ENCODE measurements around the gene SLC34A2.

SLC34A2 gene

DNA sequence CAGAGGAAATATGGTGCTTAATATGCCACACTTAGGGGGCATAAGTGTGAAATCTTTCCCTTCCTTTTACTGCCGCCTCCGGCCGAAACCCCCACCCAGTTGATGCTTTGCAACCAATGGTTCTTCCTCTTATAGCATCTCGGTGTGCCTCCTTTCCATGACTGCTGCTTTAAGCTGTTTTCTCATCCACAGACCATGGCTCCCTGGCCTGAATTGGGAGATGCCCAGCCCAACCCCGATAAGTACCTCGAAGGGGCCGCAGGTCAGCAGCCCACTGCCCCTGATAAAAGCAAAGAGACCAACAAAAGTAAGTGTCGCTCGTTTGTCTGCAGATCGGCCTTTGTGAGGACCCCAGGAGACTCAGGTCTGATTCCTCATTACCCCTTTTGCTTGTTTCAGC is 6.7 kb downstream of the SLC34A2 start:
- DNase-seq = no peak

DNA sequence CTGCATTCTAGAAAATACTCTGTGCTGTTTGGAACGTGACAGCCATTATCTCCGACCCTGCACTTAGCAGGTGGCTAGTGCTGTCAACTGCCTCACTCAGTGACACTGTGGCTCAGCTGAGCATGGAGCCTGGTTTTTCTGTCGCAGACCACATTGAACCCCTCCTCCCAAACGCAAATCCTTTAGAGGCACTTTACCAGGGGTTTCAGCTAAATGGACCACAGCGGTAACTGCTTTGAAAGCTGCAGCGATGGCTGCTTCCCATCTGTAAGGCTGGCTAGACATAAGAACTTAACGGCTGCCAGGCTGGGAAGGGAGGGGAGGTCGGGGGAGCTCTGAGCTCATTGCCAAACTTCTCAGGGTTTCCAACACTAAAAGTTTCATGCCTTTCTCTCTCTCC is 8.1 kb downstream of the SLC34A2 start:
- no peak for DNase-seq

DNA sequence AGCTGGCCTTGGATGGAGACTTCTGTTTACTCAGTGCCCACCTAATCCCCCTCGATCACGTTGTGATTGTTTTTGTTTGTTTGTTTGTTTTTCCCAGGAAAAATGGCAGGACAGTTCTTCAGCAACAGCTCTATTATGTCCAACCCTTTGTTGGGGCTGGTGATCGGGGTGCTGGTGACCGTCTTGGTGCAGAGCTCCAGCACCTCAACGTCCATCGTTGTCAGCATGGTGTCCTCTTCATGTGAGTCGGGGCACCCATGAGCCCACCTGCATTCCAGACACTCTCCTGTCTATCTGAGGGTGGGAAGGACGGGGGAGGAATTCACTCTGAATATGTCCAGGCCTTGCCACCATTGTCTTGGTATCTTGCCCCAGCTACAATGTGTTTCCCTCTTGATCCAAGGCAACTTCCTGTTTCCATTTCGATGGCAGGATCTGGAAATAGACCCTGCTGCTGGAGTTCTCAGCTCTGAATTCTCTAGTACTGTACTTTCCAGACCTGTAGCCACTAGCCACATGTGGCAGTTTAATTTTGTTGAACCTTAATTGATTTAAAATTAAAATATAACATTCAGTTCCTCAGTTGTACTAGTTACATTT is 10.5 kb downstream of the SLC34A2 start:
- no peak for DNase-seq

DNA sequence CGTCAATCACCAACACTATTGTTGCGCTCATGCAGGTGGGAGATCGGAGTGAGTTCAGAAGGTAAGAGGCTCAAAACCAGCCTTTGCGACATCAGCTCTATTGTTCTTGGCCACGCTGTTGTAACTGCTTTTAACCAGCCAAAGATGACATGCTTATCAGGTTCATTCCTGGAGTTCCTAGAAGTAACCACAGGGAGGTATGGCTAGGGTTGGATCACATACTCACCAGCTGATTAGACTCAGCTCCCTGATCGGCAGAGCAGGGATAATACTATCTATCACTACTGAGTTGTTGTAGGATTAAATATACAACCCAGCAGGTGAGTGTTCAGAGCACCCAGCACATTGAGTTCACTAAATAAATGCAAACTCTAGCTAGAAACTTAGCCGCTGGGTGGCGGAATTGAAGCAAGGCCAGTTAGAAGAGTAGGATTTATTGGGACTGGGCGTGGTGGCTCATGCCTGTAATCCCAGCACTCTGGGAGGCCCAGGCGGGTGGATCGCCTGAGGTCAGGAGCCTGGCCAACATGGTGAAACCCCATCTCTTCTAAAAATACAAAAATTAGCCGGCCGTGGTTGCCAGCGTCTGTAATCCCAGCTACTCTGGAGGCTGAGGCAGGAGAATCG is 12.4 kb downstream of the SLC34A2 start:
- peak; percentile 80 for DNase-seq

DNA sequence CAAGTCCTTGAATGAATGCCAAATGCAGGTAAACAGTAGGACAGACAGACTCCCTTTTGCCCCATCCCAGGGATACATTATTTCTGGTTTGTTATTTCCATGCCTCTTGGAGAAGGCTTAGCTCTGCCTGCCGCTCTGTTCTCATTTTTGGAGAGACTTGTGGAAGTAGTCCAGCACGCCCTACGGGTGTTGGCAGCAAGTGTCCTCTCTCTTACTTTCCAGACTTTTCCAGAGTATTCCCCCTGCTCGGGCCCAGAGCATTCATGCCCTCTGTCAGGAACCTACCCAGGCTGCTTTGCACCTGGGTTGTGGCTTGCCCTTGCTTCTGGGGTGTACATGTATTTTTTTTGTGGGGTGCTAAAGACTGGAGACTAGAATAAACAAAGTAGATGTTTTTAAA is 15.3 kb downstream of the SLC34A2 start:
- DNase-seq = no peak

DNA sequence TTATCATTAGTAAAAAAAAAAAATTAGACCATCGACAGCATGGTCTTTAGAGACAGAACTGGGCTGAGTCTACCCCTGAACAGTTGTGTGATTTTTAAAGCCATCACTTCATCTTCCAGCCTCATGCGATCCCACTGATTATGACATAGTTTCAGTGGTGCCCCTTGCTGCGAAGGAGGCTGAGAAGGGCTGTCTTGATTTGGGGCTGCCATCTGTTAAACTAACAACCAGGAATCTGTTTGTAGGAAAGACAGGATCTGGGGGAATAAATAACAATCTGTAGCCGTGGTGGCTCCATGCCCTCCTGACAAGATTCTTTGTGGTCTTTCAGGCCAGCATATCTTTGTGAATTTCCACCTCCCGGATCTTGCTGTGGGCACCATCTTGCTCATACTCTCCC is 17.1 kb downstream of the SLC34A2 start:
- DNase-seq = no peak

DNA sequence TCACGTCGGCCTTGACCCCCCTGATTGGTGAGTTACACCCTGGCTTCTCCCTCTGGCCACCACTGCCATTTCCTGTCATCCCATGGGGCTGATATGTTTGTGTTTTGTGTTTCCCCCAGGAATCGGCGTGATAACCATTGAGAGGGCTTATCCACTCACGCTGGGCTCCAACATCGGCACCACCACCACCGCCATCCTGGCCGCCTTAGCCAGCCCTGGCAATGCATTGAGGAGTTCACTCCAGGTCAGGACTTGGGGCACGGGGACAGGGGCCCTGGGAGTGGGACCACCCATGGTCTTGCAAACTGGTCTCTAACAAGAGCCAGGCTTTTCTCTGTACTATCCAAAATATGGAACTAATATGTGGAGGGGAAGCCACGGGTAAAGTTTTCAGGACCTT is 18.7 kb downstream of the SLC34A2 start:
- no peak for DNase-seq

DNA sequence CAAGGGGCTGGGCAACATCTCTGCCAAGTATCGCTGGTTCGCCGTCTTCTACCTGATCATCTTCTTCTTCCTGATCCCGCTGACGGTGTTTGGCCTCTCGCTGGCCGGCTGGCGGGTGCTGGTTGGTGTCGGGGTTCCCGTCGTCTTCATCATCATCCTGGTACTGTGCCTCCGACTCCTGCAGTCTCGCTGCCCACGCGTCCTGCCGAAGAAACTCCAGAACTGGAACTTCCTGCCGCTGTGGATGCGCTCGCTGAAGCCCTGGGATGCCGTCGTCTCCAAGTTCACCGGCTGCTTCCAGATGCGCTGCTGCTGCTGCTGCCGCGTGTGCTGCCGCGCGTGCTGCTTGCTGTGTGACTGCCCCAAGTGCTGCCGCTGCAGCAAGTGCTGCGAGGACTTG is 20.6 kb downstream of the SLC34A2 start:
- DNase-seq = no peak

DNA sequence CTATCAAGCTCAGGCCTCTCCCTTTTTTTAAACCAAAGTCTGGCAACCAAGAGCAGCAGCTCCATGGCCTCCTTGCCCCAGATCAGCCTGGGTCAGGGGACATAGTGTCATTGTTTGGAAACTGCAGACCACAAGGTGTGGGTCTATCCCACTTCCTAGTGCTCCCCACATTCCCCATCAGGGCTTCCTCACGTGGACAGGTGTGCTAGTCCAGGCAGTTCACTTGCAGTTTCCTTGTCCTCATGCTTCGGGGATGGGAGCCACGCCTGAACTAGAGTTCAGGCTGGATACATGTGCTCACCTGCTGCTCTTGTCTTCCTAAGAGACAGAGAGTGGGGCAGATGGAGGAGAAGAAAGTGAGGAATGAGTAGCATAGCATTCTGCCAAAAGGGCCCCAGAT is 21.5 kb downstream of the SLC34A2 start:
- DNase-seq = no peak

DNA sequence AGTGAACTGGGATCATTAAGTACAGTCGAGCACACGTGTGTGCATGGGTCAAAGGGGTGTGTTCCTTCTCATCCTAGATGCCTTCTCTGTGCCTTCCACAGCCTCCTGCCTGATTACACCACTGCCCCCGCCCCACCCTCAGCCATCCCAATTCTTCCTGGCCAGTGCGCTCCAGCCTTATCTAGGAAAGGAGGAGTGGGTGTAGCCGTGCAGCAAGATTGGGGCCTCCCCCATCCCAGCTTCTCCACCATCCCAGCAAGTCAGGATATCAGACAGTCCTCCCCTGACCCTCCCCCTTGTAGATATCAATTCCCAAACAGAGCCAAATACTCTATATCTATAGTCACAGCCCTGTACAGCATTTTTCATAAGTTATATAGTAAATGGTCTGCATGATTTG is 22.3 kb downstream of the SLC34A2 start:
- no peak for DNase-seq

DNA sequence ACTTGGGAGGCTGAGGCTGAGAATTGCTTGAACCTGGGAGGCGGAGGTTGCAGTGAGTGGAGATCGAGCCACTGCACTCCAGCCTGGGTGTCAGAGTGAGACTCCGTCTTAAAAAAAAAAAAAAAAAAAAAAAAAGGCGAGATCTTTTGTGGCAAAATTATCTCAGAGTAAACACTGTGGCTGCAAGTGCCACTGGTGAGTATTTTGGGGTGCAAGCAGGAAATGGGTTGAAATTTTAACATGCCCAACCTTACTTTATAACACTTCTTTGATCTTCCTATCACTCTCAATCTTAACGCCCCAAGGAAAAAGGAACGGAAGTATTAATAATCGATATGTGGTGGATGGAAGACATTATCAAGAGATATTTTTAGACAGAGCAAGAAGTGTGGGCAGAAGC is 32.1 kb downstream of the SLC34A2 start:
- no peak for DNase-seq

DNA sequence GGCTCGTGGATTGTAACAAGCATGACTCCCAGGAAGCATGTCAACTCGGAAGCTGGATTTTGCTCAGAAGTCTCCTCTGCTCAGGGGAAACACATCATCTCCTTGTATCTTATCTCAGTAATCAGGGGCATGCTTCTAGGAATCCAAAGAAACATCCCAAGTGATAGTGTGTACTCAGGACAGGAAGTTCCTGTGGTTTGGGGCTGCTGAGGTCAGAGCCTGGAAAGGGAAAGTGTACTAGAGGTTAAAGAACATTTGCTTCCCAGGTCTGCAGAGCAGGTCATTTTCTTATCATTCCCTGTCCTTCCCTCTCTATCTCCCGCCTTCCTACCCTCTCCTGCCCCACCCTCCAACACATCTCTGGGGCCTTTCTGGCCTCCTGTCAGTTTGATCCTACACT is 38.8 kb downstream of the SLC34A2 start:
- DNase-seq = peak; percentile 74

DNA sequence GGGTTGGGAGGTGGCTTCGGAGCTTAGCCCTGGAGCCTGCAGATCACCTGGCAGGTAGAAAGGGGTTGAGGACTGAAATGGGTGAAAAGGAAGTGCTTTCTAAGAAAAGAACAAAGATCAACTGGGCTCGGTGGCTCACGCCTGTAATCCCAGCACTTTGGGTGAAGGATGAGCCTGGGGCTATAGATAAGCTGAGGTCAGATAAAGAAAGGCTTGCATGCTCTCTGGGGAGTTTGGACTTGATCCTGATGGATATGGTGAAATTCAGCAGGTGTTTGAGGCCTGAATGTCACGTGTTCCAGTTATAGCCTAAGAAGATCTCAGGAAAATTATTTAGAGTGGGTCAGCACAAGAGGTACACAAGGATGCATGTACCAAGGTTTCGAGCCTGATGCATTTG is 40.8 kb downstream of the SLC34A2 start:
- no peak for DNase-seq

DNA sequence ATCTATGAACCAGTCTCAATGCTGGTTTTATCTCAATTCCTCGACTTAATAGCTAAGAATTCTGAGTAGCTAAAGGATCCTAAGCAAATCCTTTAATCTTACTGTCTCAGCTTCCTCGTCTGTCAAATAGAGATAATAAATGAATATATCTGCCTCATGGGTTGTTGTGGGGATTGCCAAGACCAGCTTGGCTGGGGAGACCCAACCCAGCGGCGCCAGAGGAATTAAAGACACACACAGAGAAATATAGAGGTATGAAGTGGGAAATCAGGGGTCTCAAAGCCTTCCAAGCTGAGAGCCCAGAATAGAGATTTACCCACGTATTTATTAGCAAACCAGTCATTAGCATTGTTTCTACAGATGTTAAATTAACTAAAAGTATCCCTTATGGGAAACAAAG is 41.9 kb downstream of the SLC34A2 start:
- DNase-seq = no peak

DNA sequence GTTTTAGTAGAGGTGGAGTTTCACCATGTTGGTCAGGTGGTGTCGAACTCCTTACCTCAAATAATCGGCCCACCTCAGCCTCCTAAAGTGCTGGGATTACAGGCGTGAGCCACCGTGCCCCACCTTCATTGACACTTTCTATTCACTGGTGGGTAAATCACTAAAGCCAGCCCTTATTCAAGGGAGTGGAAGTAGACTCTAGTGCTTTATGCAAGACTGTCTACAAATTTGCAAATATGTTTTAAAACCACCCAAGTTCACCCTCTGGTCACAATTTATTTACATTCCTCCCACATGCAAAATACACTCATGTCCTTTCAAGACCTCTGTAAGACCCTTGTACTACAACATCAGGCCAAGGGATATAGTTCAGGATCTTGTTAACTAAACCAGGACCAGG is 45.0 kb downstream of the SLC34A2 start:
- DNase-seq = no peak

DNA sequence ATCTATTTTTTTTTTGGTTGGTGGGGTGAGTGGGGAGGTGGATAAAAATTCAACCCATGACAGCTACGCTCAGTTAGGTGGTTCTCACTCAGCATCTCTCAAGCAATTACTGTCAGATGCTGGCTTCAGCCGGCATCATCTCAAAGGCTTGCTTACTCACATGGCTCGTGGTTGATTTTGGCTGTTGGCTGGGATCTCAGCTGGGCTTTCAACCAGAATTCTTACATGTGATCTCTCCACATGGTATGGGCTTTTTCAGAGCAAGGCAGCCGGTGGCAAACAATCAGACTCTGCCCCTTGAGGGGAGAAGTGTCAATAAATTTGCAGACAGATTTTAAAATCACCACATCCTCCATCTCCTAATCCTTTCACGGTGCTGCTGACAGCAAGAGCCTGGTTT is 47.2 kb downstream of the SLC34A2 start:
- DNase-seq = peak; percentile 80

DNA sequence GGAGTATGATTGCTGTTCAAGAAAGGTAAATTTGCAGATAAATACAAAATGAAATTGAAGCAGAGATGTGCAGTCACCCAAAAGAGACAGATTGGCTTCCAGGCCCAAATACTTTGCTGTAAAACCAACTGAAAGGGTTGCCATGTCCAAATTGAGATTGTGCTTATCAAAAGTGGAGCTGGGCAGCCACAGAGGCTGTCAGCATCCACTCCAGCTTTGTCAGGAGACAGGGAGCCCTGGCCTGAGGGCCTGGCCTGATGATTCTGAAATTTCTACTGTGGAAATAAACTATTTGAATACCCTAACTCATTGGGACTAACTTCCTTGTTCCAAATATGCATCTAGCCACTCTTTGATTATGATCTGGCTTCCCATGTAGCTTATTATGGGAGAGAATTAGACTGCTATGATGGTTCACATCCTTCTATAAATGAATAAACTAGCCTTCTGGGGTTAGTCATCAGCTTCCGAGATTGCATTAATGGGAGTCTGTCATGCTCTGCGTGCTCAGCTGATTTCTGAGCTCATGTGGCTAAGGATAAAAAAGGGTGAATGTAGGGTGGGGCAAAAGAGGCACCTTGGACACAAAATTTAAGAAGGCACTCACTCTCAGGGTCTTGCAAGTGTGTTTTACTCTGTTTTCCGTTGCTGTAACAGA is 48.2 kb downstream of the SLC34A2 start:
- peak; percentile 64 for DNase-seq

DNA sequence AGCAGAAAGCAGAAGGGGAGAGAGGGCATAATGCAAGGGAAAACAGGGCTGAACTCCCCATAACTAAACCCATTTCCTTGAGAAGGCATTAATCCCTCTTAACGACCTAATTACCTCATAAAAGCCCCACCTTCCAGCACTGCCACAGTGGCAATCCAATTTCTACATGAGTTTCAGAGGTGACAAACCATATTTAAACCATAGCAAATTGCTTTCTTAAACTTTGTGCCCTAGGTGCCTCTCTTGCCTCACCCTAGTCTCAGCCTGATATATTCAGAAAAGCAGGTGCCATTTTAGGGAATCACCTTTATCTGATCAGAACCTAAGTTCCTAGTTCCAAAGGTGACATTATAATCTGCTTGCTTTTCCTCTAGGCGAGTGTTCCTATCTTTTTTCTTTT is 48.9 kb downstream of the SLC34A2 start:
- DNase-seq = no peak

DNA sequence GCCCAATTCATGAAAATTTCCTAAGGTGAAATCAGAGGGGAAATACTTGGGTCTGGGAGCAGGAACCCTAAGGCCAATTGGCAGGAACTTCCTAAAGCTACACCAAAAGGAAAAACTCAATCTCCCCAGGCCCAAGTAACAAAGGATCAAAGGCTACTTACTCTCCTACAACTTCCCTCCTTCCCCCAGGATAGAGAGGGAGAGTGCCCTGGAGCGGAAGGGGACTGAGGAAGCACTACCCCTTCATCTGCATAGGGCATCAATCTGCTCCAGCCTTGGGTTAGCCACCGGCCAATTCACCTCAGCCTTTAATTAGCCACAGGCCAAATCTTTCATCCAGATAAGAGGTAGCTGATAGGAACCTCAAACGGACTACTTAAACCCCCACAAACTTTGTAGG is 55.0 kb downstream of the SLC34A2 start:
- no peak for DNase-seq

DNA sequence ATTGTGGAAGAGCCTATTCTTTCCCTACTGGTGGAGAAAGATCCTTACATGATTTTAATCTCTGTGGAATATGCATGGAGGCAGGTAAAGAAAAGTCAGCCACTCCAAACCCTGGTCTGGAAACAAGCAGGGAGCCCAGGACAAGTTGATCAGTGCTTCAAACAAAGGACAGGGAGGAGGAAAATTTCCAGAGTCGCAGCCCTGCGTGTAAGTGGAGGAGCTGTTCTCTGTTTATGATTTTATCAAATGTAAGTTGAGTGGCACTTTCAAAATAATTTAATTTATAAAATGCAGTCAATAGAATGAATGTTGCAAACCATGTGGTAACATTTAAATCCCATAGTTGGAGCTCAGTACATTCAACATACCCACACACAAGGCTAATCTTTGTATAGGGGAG is 57.0 kb downstream of the SLC34A2 start:
- no peak for DNase-seq

DNA sequence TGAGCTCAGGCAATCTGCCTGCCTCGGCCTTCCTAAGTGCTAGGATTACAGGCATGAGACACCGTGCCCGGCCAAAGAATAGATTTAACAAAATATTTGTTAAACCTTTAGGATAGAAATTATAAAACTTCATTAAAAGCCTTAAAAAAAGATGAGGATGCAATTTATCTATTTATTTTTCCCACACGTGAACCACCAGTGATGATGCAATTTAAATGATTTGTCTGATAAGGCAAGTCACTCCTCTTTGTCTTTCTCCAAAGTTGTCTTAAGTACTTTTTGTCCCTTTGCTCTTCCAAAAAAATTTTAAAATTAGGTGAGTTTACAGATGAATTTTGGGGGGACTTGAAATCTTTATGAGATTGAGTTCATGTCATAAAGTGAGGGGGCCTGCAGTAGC is 58.2 kb downstream of the SLC34A2 start:
- DNase-seq = no peak

DNA sequence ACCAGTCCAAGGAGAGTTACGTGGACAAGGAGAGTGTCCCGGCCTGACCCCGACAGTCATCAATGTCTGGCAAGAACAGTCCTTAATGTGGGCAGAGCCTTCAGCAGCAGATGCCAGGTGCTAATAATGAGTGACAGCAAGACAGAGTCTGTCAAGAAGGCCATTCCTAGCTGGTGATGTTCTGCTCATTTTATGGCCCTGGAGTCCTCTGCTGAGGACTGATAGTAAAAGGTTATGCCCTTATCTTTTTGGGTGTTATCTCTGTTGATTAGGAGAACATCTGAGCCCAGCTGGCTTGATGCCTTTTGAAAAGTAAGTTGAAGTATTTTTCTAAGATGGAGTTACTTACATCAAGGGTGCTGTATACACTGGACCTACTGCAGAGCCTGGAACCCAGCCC is 67.3 kb downstream of the SLC34A2 start:
- no peak for DNase-seq

DNA sequence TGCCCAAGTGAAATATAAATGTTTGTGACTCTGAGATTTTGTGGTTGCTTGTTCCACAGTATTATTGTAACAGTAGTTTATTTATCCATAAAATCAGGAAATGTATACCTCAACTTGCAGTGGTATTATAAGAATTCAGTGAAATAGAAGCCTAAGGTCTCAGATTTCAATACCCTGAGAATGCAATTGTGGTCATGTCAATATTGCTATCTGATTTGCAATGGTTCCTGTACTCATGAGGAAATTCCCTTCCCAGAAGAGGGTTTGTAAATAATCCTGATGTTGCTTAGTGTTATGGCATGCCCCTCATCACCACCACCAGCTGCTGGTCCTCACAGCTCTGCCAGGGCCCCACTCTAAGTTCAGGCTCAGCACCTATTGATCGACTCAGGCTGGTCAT is 67.8 kb downstream of the SLC34A2 start:
- DNase-seq = no peak

DNA sequence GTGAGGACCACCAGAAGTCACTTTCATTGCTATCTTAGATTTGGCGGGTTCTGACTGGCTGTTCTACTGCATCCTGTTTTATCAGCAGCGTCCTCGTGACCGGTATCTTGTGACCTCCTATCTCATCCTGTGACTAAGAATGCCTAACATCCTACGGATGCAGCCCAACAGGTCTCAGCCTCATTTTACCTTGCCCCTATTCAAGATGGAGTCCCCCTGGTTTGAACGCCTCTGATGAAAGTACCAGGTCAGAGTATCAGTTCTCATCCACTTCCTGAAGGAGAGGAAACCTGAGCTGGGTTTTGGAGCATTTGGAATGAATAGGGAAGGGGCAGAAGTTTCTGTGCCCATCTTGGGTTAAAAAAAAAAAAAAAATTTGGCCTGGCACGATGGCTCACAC is 70.2 kb downstream of the SLC34A2 start:
- no peak for DNase-seq

Measured in NCI-H226 (cell line).